HG03460 (cell line): ENCODE results near the gene MS4A15.

Experiments used
- ATAC-seq: cut with Tn5 transposase; IDR thresholded peaks from one replicate; pipeline ENCODE4 v1.9.1; 2021; ENCODE audit not compliant: unreplicated experiment

MS4A15 gene

DNA sequence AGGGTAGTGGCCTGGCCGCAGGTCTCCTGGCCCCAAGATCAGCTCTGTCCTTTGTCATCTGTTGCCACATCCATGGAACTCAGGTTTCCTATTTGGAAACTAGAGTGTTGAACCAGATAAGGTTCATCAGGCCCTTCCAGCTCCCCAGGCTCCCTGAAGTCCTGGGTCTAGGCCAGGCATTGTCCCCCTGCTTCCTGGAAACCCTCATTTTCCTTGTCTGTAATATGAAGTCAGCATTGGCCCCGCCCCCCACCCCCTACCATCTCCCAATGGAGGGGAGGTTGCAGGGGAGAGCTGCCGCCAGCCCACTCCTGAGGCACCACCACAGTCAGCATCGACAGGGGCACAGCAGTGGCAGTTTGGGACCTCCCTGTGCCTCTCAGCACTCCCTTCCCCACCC, 19.5 kb downstream of the MS4A15 start:
- no peak for ATAC-seq

DNA sequence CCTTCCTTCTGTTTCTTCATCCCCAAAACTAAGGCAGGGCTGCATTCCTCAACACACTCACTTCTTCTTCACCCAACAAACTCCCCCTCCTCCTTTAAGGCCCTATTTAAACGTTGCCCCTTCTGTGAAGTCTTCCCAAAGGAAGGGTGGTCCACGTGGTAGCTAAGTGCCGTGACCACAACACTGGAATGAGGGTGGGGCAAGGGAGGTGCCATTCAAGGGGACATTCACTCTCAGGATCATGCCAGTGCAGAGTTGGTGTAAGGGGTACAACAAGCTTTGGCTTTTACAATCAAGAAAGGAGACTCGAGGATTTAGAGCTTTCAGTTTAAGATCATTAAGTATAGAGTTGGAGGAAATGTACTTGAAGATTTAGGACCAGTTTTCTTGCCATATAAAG, 20.4 kb downstream of the MS4A15 start:
- ATAC-seq = no peak

- no peak for ATAC-seq
These were observed 20.9 kb downstream of the MS4A15 start for GRCh38 chr11:60777572-60777971.

DNA sequence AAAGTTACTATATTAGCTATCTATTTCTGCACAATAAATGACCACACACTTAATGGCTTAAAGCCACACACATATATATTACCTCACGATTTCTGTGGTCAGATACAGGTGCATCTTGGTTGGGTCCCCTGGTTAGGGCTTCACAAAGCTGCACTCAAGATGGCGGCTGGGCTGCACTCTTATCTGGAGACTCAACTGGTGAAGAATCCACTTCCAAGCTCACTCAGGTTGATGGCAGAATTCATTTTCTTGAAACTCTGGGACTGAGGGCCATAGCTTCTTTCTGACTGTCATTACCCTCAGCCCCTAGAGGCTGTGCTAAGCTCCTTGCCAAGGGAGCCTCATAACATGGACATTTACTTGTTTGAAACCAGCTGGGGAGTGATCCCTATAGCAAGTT, 23.4 kb downstream of the MS4A15 start:
- ATAC-seq = no peak

- ATAC-seq = no peak
These were observed 24.1 kb downstream of the MS4A15 start for GRCh38 chr11:60780774-60781173.

- ATAC-seq = no peak
These were observed 24.8 kb downstream of the MS4A15 start for GRCh38 chr11:60781286-60781980.

GRCh38 chr11:60781981-60782316, 25.3 kb downstream of the MS4A15 start:
- ATAC-seq = no peak

DNA sequence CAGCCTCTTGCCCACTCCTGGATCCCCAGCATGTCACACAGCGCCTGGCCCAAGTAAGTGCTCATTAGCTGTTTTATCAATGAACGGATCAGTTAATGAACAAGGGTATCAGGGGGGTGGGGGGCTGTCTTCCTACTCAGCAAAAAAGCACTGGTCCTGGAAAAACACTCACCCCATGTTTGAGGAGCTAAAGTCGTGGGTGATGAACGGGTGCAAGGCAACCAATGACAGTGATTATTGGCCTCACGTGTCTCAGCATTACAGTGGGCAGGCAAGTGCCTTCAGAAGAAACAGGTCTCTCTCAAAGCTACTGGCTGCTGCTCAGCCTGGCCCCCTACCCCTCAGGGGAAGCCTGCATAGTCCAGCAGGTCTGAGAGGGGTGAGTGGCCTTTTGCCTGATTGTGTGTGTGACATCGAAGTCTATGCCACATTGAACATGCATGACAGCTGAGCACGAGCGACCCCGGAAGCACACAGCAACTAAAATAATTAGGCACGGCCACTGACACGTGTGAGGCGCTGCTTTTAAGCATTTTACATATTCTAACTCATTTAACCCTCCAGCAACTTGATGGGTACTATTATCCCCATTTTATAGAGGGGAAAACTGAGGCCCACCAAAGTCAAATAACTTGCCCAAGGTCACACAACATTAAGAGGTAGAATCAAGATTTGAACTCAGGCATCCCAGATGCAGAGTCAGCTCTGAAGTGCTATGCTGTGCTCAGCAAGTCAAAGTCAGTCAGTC, 25.9 kb downstream of the MS4A15 start:
- no peak for ATAC-seq

DNA sequence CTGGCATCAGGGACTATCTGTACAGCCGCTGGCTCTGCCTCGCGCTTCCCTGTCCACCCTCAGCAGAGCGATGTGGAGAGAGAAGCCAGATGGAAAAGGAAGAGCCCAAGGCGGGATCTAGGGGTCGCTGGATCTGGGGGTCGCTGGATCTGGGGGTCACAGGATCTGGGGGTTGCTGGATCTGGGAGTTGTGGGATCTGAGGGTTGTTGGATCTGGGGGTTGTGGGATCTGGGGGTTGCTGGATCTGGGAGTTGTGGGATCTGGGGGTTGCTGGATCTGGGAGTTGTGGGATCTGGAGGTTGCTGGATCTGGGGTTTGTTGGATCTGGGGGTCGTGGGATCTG, 26.4 kb downstream of the MS4A15 start:
- no peak for ATAC-seq

DNA sequence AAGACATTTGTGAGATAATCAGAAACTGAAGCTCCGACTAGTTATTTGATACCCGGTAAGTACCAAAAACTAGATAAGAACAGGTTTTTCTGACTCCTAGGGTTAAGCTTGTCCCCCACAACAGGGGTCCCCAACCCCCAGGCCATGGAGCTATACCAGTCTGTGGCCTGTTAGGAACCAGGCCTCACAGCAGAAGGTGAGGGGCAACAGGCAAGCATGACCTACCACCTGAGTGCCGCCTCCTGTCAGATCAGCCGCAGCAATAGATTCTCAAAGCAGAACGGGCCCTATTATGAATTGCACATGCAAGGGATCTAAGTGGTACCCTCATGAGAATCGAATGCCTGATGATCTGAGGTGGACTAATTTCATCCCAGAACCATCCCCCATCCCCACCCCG, 27.2 kb downstream of the MS4A15 start:
- no peak for ATAC-seq

DNA sequence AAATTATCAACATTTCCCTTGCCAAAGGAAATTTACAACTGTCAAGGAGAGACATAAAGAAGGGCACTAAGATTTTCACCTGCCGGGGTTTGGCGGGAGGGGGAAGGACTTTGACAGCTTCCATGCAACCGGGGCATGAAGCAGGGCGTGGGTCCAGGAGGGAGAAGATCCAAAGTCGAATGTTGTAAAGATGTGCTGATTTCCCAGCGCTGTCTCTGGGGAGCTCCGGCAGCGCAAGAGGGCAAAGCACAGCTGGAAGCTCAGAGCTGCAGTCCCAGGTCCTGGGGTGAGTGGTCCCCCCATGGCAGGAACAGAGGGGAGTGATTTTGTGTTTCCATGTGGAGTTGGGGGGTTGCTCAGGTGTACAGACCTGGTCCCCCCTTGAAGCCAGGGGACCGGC, 28.5 kb downstream of the MS4A15 start, which contains the start of gene MS4A10:
Gene MS4A10 (plus strand): TSS at position 198 of the 400 bp plus-strand sequence. CDS start 5,003 bp downstream, outside the sequence.
- no peak for ATAC-seq

DNA sequence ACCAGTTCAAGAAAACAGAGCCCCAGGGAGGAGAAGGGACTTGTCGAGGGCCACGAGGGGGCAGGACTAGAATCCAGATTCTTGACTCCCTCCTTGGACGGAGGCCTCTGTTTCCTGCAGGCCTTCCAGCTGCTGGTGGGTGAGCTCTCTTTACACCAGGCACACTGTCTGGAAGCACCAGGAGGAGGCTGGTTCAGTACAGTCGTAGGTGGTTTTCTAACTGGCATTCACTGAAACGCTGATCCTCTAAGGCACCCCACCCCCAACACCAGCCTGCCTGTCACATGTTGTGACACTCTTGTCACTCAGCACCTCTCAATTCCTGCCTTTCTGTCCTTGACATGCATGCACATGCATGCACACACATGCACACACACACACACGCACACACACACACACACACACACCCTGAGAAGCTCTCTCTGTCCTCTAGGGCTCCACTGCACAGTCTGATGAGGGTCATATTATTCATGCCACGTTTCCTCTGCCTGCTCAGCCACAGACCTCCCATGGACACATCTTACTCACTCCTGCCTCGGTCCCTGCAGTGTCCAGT, 29.2 kb downstream of the MS4A15 start:
- ATAC-seq = no peak

GRCh38 chr11:60786811-60787567, 30.3 kb downstream of the MS4A15 start:
- no peak for ATAC-seq

- no peak for ATAC-seq
These were observed 31.9 kb downstream of the MS4A15 start for GRCh38 chr11:60788401-60789125.

GRCh38 chr11:60790726-60791125, 34.1 kb downstream of the MS4A15 start:
- no peak for ATAC-seq

- no peak for ATAC-seq
These were observed 34.7 kb downstream of the MS4A15 start for GRCh38 chr11:60791153-60791933.

- no peak for ATAC-seq
These were observed 35.9 kb downstream of the MS4A15 start for GRCh38 chr11:60792521-60792920.

- no peak for ATAC-seq
These were observed 38.6 kb downstream of the MS4A15 start for GRCh38 chr11:60795291-60795690.

- no peak for ATAC-seq
These were observed 41.4 kb downstream of the MS4A15 start for GRCh38 chr11:60797846-60798630.
